ENCODE data around the gene KIF1A. TPM values are rescaled to one million over a fixed set of nuclear protein-coding genes. Genes with fewer than 3 reads are reported as not detected.

KIF1A gene
- total RNA-seq, 1 experiment from 2014 or later, result 1.2 TPM

DNA sequence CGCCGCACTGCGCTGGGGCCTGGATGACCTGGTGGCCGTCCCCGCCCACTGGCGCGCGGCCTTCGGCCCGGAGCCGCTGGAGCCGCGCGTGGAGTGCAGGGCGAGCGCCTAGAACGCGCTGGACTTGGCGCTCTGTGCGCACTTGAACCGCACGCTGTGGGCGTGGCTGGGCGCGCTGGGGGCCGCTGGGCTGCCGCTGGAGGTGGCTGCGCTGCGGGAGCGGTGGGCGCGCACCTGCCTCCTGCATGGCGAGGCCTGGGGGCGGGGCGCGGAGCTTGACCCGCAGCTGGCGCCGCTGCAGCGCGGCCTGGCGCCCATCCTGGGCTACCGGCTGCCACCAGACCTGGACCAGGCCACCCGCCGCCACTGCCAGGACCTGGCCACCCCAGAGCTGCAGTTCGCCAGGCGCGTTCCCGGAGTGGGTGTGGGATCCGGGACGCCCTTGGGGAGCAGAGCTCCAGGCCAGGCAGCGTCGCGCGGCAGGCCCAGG is 147.3 kb downstream of the KIF1A start:
- DNase-seq (ENCODE audit: low read depth), result no peak
- in situ Hi-C loops (cut with HindIII; ENCODE audit: low pct_unique_long_range_greater_than_20kb, low sequenced_read_pairs), result no loop called here

DNA sequence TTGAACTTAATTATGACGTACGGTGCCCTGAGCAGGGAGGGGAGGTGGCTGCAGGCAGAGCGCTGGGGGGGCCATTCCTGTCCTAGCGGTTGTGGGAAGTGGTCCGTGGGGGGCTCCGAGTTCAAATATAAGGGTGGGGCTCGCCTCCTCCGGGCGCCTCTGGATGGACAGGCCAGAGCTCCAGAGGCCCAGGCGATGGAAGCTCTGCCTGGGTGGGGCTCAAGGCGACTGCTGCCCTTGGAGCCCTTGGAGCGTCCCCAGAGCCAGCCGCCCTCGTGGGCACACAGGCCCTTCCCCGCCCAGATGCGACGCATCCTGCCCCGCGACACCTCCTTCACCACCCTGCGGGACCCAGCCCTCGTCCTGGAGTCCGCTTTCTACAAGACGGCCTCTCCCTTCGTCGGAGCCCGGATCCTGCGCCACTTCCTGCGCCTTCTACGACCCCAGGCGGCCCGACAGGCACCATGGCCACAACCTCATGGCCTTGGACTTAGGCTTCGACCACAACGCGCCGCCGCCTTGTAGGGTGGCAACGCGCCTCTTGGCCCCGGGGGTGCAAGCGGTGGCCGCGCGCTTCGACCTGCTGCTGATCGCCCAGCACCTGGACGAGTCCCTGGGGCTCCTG is 147.8 kb downstream of the KIF1A start:
- in situ Hi-C loops (cut with HindIII; ENCODE audit: low pct_unique_long_range_greater_than_20kb, low sequenced_read_pairs), result no loop called here
- no peak for DNase-seq (ENCODE audit: low read depth)

DNA sequence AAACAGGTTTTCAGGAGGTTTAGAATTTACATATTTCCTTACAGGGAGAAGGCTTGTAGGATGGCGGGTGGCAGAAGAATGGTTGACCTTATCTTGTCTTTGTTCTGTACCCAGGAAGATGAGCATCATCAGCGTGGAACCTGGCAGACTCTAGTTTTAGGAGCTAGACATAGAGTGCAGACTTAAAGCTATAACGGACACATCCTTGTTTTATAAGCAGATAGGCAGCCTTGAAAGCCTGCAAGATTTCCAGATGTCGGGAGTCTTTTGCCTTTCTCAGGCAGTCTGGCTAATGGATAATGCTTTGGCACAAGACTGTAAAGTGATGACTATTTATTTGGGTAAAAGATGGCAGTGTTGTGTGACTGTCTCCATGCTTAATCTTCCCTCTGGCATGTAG is 149.1 kb downstream of the KIF1A start:
- in situ Hi-C loops (cut with HindIII; ENCODE audit: low pct_unique_long_range_greater_than_20kb, low sequenced_read_pairs), result no loop called here
- DNase-seq (ENCODE audit: low read depth), result no peak

DNA sequence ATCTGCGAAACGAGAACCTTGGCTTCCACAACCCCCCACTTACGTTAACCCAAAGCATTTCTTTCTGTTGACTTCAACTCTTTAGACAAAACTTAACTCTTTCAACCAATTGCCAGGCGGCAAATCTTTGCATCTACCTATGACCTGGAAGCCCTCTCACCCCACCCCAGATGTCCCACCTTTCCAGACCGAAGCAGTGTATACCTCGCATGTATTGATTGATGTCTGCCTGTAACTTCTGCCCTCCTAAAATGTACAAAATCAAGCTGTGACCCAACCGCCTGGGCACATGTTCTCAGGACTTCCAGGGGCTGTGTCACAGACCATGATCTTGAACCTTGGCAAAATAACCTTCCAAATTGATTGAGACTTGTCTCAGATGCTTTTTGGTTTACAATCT is 149.6 kb downstream of the KIF1A start:
- in situ Hi-C loops (cut with HindIII; ENCODE audit: low pct_unique_long_range_greater_than_20kb, low sequenced_read_pairs), result no loop called here
- DNase-seq (ENCODE audit: low read depth), result no peak

GRCh38 chr2:240664622-240665021 is 155.4 kb downstream of the KIF1A start:
- in situ Hi-C loops (cut with HindIII; ENCODE audit: low pct_unique_long_range_greater_than_20kb, low sequenced_read_pairs), result no loop called here
- DNase-seq (ENCODE audit: low read depth), result no peak

Other genes starting within 250 kb of the KIF1A start
- gene CAPN10, start 233.5 kb downstream of the KIF1A start, total RNA-seq (2014; rRNA removed; shearing (Covaris generic); ENCODE audit: low replicate concordance), result 19.7 and 20.5 TPM in 2 replicates
- gene GPR35, start 194.7 kb downstream of the KIF1A start, total RNA-seq (2014; rRNA removed; shearing (Covaris generic); ENCODE audit: low replicate concordance), result 1.5 TPM in 1 of 2 replicates, not detected in the other
- not detected in 2 replicates for gene AQP12B, start 137.3 kb downstream of the KIF1A start, total RNA-seq (2014; rRNA removed; shearing (Covaris generic); ENCODE audit: low replicate concordance)
- not detected in 2 replicates for gene AQP12A, start 128.4 kb downstream of the KIF1A start, total RNA-seq (2014; rRNA removed; shearing (Covaris generic); ENCODE audit: low replicate concordance)
- gene AGXT, start 48.6 kb upstream of the KIF1A start, total RNA-seq (2014; rRNA removed; shearing (Covaris generic); ENCODE audit: low replicate concordance), result not detected in 2 replicates
- not detected in 2 replicates for gene MAB21L4, start 75.9 kb upstream of the KIF1A start, total RNA-seq (2014; rRNA removed; shearing (Covaris generic); ENCODE audit: low replicate concordance)
- gene CROCC2, start 86.1 kb upstream of the KIF1A start, total RNA-seq (2014; rRNA removed; shearing (Covaris generic); ENCODE audit: low replicate concordance), result not detected in 2 replicates
- gene SNED1, start 178.4 kb upstream of the KIF1A start, total RNA-seq (2014; rRNA removed; shearing (Covaris generic); ENCODE audit: low replicate concordance), result not detected in 2 replicates